Hepatocyte (in vitro differentiated cells): ENCODE data around the gene SPO11.

ENCODE experiments used
- EZH2 ChIP-seq: fragments of 200-600 bp; sonication (generic); IDR thresholded peaks from 2 replicates; pipeline ENCODE4 v1.6.1; 2016; ENCODE audit warnings: antibody characterized with exemption, mild to moderate bottlenecking, borderline replicate concordance
- EZH2phosphoT487 ChIP-seq: fragments of 200-600 bp; sonication (generic); IDR thresholded peaks from one replicate; pipeline ENCODE4 v1.6.1; 2018; ENCODE audit warnings: antibody characterized with exemption, mild to moderate bottlenecking, low read depth, moderate library complexity; ENCODE audit not compliant: unreplicated experiment, severe bottlenecking
- TF ChIP-seq, protein P1 (sequence below): fragments of 200-600 bp; sonication (generic); IDR thresholded peaks from 2 replicates; pipeline ENCODE4 v1.5.1; 2016; ENCODE audit warnings: antibody characterized with exemption, mild to moderate bottlenecking; ENCODE audit not compliant: poor library complexity

DNA sequence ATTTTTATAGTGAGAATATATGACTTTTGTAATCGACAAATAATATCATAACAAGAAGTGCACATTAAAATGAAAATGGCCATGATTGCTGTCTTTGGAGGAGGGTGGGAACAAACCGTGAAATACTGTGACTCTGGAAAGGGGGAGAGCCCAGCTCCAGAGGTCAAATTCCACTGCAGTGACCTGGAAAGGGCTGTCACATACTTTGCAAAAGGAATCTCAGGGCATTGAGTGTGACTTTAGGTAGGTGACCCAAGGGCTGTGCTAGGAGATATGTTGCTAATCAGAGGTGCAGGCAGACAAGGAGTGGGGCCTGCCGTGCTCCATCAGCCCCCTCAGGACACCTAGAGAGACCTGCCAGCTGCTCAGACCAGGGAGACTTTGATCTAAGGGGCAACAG lies 35.1 kb upstream of the SPO11 start:
- TF ChIP-seq, protein P1, sequence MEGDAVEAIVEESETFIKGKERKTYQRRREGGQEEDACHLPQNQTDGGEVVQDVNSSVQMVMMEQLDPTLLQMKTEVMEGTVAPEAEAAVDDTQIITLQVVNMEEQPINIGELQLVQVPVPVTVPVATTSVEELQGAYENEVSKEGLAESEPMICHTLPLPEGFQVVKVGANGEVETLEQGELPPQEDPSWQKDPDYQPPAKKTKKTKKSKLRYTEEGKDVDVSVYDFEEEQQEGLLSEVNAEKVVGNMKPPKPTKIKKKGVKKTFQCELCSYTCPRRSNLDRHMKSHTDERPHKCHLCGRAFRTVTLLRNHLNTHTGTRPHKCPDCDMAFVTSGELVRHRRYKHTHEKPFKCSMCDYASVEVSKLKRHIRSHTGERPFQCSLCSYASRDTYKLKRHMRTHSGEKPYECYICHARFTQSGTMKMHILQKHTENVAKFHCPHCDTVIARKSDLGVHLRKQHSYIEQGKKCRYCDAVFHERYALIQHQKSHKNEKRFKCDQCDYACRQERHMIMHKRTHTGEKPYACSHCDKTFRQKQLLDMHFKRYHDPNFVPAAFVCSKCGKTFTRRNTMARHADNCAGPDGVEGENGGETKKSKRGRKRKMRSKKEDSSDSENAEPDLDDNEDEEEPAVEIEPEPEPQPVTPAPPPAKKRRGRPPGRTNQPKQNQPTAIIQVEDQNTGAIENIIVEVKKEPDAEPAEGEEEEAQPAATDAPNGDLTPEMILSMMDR: no peak
- TF ChIP-seq EZH2phosphoT487 (no peak), EZH2 (no peak)
